Tibial nerve (tissue), 4 donors: ENCODE measurements around the gene CPAMD8.

ENCODE experiments used
- CTCF ChIP-seq, 5 experiments: fragments of 200-600 bp in 3 of 5; fragments of 450-650 bp in 2 of 5; sonication (generic) in 3 of 5; IDR thresholded peaks; one replicate each; pipeline ENCODE4 v1.5.1; 2016 to 2019; ENCODE audit warnings: antibody characterized with exemption in 5 of 5, mild to moderate bottlenecking in 3 of 5, moderate library complexity in 2 of 5
- EP300 ChIP-seq, 2 donors: sonication (generic); formaldehyde crosslinking; IDR thresholded peaks; one replicate each; pipeline ENCODE4 v1.6.1; 2017; ENCODE audit warnings: antibody characterized with exemption in 2 of 2, mild to moderate bottlenecking in 1 of 2
- POLR2A ChIP-seq, 2 donors: fragments of 450-650 bp; IDR thresholded peaks; one replicate each; pipeline ENCODE4 v1.6.1; 2017; ENCODE audit warnings: antibody characterized with exemption in 2 of 2, mild to moderate bottlenecking in 2 of 2, moderate library complexity in 2 of 2

- TF ChIP-seq CTCF (IDR thresholded peaks at IDR 0.05) (no peak), POLR2A (IDR thresholded peaks at IDR 0.05) (no peak), EP300 (IDR thresholded peaks at IDR 0.05) (no peak)
Measured at GRCh38 chr19:17054746-17055145, 28.1 kb upstream of the CPAMD8 start.
